NCI-H1436 (cell line): ENCODE data around the gene KLK3.
A peak's percentile ranks its signal among the peaks of the same experiment; 100 is the strongest.
"Not testable (repeated sequence)": the region's sequence is repeated elsewhere in the genome, so short reads cannot be mapped to it uniquely, and the experiment has no call there.

ENCODE experiments used
- DNase-seq: peaks from one replicate; lab custom pipeline; 2025; lab: John Stamatoyannopoulos, UW

Gene KLK3

GRCh38 chr19:50854636-50855410, at the start of gene KLK3:
TSS of gene KLK3 (plus strand) at chr19:50854915. CDS start at chr19:50854956, 41 bp downstream.
- DNase-seq: no peak

GRCh38 chr19:50808856-50809255, 45.9 kb upstream of the KLK3 start:
- DNase-seq: no peak

- not testable (repeated sequence) for DNase-seq
Measured at GRCh38 chr19:50811622-50812238, 43.0 kb upstream of the KLK3 start.

- no peak for DNase-seq
Measured at GRCh38 chr19:50812474-50812873, 42.2 kb upstream of the KLK3 start.

- no peak for DNase-seq
Measured at GRCh38 chr19:50814883-50815282, 39.8 kb upstream of the KLK3 start.

- no peak for DNase-seq
Measured at GRCh38 chr19:50815439-50815838, 39.3 kb upstream of the KLK3 start.

GRCh38 chr19:50817941-50818858, 36.5 kb upstream of the KLK3 start:
- peak; percentile 40 for DNase-seq

GRCh38 chr19:50818859-50819472, 35.7 kb upstream of the KLK3 start:
- no peak for DNase-seq

GRCh38 chr19:50819636-50820035, 35.1 kb upstream of the KLK3 start:
- DNase-seq: no peak

GRCh38 chr19:50820086-50820485, 34.6 kb upstream of the KLK3 start:
- DNase-seq: no peak

- DNase-seq: no peak
Measured at GRCh38 chr19:50820549-50821247, 34.0 kb upstream of the KLK3 start.

- DNase-seq: no peak
Measured at GRCh38 chr19:50821248-50821612, 33.5 kb upstream of the KLK3 start.

GRCh38 chr19:50821622-50822021, 33.1 kb upstream of the KLK3 start:
- DNase-seq: no peak

- no peak for DNase-seq
Measured at GRCh38 chr19:50822661-50823208, 32.0 kb upstream of the KLK3 start.

GRCh38 chr19:50823389-50824042, 31.2 kb upstream of the KLK3 start, which contains the start of gene KLK1:
TSS of gene KLK1 (minus strand) at chr19:50823787. CDS start at chr19:50823748, 39 bp downstream.
- DNase-seq: no peak

GRCh38 chr19:50826492-50827240, 28.0 kb upstream of the KLK3 start:
- DNase-seq: no peak

GRCh38 chr19:50827476-50827875, 27.2 kb upstream of the KLK3 start:
- DNase-seq: no peak

- DNase-seq: no peak
Measured at GRCh38 chr19:50829801-50830200, 24.9 kb upstream of the KLK3 start.

GRCh38 chr19:50830266-50831025, 24.3 kb upstream of the KLK3 start:
- no peak for DNase-seq
